ENCODE measurements around the gene MORC2. TPM values are rescaled to one million over a fixed set of nuclear protein-coding genes. Genes with fewer than 3 reads are reported as not detected.
A peak's percentile ranks its signal among the peaks of the same experiment; 100 is the strongest.

The MORC2 gene
- total and polyA plus RNA-seq, 2 experiments from 2014 or later, result 19.4 to 30.3 TPM

DNA sequence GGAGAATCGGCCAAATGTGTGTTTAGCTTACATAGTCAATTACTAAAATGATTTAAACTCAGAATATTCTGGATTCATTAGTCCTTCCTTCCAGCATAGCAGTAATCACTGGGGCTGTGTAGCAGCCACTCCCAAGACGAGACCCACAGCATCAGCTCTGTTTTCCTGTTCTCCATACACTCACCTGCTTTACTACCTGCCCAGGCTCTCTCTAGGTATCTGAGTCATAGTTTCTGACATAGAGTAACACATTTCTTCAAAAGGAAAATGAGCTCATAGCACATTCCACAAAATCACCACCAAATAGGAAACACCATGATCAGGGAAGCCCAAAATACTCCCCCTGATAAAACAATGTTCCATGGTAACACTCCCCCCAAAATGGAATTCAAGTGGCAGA is 22.9 kb downstream of the MORC2 start:
- Histone ChIP-seq H3K27me3 (no peaks in the 10 kb centered on the region), H3K27ac (peak overlapping the region; percentile 54), H3K9me3 (ENCODE audit: low read depth) (no peaks in the 10 kb centered on the region), H3K4me3 (no peak overlapping the region), H3K36me3 (peaks cover 84% of the 10 kb centered on the region), H3K4me1 (ENCODE audit: low read depth) (peaks cover 8% of the 10 kb centered on the region)
- DNase-seq (ENCODE audit: low read depth in 1 of 2, low spot score in 1 of 2), result no peak
- TF ChIP-seq, protein P1, sequence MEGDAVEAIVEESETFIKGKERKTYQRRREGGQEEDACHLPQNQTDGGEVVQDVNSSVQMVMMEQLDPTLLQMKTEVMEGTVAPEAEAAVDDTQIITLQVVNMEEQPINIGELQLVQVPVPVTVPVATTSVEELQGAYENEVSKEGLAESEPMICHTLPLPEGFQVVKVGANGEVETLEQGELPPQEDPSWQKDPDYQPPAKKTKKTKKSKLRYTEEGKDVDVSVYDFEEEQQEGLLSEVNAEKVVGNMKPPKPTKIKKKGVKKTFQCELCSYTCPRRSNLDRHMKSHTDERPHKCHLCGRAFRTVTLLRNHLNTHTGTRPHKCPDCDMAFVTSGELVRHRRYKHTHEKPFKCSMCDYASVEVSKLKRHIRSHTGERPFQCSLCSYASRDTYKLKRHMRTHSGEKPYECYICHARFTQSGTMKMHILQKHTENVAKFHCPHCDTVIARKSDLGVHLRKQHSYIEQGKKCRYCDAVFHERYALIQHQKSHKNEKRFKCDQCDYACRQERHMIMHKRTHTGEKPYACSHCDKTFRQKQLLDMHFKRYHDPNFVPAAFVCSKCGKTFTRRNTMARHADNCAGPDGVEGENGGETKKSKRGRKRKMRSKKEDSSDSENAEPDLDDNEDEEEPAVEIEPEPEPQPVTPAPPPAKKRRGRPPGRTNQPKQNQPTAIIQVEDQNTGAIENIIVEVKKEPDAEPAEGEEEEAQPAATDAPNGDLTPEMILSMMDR (IDR thresholded peaks at IDR 0.05; ENCODE audit: low read depth, low read length), result no peak

DNA sequence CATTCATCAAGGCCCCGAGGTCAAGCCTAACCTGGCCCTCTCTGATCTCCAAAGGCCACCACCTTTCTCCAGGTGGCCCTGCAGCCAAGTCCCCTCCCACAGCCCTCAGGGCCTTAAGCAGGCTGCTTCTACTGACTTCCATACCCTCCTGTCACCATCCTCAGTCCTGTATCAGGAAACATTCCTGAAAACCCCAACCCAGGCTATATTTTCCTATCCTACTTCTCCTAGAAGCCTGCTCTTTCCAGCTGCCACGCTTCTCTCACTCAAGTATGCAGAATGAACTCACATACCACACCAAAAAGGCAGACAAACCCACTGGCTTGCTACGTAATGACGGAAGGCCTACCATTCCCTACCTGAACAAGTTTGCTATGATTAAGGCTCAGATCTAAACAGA is 23.6 kb downstream of the MORC2 start:
- Histone ChIP-seq H3K4me1 (ENCODE audit: low read depth) (peaks cover 8% of the 10 kb centered on the region), H3K9me3 (ENCODE audit: low read depth) (no peaks in the 10 kb centered on the region), H3K27ac (peak overlapping the region; percentile 54), H3K4me3 (no peak overlapping the region), H3K36me3 (peaks cover 83% of the 10 kb centered on the region), H3K27me3 (no peaks in the 10 kb centered on the region)
- TF ChIP-seq, protein P1 (IDR thresholded peaks at IDR 0.05; ENCODE audit: low read depth, low read length), result no peak
- DNase-seq (ENCODE audit: low read depth in 1 of 2, low spot score in 1 of 2), result no peak

DNA sequence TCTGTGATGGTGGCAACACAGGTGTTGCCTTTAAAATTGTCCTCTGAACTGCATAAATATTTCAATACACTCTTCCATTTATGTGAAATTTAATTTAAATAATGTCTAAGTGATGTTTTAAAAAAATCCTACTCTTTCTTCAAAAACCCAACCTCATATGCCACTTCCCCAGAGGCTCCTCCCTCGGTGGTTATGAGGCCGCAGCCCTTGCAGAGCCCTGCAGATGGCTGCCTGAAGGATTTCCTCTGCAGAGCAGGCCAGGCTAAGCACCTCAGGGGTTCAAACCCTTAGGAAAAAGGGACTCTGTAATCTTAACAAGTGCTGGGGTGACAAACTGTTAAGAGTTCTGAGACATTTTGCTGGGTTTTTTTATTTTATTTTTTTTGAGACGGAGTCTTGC is 25.2 kb downstream of the MORC2 start:
- TF ChIP-seq, protein P1 (IDR thresholded peaks at IDR 0.05; ENCODE audit: low read depth, low read length), result no peak
- H3K4me3 ChIP-seq, result no peak overlapping the region
- peaks cover 82% of the 10 kb centered on the region for H3K36me3 ChIP-seq

DNA sequence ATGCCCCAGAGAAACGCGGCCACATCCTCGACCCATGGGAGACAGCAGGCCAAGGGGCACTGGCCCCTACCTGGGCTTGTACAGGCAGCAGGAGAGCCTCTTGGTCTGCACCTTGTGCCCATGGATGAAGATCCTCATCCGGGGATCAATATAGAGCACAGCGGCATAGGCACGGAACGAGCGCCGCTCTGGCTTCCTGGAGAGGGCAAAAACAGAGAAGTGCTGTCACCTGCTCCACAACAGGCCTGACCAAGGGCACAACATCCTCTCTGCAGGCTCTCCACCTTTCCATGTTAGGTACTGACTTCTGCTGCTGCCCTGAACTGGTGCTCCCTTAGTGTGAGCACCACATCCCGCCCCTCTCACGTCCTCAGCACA is 27.2 kb downstream of the MORC2 start:
- Histone ChIP-seq H3K4me1 (ENCODE audit: low read depth) (peaks cover 8% of the 10 kb centered on the region), H3K9me3 (ENCODE audit: low read depth) (no peaks in the 10 kb centered on the region), H3K27ac (no peak overlapping the region), H3K4me3 (no peak overlapping the region), H3K36me3 (peaks cover 91% of the 10 kb centered on the region), H3K27me3 (no peaks in the 10 kb centered on the region)
- TF ChIP-seq, protein P1 (IDR thresholded peaks at IDR 0.05; ENCODE audit: low read depth, low read length), result no peak
- no peak for DNase-seq (ENCODE audit: low read depth in 1 of 2, low spot score in 1 of 2)

More for the DNA sequence above, 25.2 kb downstream of the MORC2 start:
- Histone ChIP-seq H3K27me3 (no peaks in the 10 kb centered on the region), H3K9me3 (ENCODE audit: low read depth) (no peaks in the 10 kb centered on the region), H3K27ac (no peak overlapping the region), H3K4me1 (ENCODE audit: low read depth) (peaks cover 8% of the 10 kb centered on the region)
- no peak for DNase-seq (ENCODE audit: low read depth in 1 of 2, low spot score in 1 of 2)

DNA sequence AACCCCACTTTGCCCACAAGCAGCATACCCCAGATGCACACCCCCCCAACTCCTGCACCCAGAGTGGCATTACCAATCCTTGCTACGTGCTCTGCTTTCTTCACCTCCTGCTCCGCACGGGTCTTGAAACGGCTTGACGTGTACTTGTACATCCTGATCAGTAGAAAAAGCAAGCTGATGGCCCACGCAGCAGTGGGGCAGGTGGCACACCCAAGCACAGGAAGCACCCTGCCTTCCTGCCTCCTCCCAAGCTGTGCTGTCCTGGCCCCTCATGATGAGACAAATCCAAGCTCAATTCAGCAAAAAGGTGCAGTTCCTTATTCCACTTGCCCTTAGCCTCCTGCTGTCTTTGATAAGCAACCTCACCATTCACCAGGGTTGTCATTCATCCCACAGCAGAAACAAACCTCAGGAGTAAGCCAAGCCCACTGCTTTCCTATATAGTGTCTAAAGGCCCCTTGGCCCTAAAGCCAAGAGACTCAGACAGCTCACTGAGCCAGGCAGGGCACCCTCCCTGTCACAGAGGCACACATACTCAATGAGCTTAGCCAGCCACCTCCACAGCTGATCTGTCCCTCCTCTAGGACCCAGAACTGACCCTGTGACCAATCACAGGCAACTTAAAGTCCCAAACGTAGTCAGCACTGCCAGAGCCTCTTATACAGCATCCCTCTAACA is 27.8 kb downstream of the MORC2 start:
- Histone ChIP-seq H3K36me3 (peaks cover 91% of the 10 kb centered on the region), H3K9me3 (ENCODE audit: low read depth) (no peaks in the 10 kb centered on the region), H3K4me1 (ENCODE audit: low read depth) (peaks cover 4% of the 10 kb centered on the region), H3K4me3 (no peak overlapping the region), H3K27me3 (no peaks in the 10 kb centered on the region), H3K27ac (no peak overlapping the region)
- no peak for DNase-seq (ENCODE audit: low read depth in 1 of 2, low spot score in 1 of 2)
- TF ChIP-seq, protein P1 (IDR thresholded peaks at IDR 0.05; ENCODE audit: low read depth, low read length), result no peak

Measured in cardiac muscle cell (in vitro differentiated cells and primary cell).